ENCODE data around the gene YARS2.
"Not testable (repeated sequence)": the region's sequence is repeated elsewhere in the genome, so short reads cannot be mapped to it uniquely, and the experiment has no call there.

The YARS2 gene

DNA sequence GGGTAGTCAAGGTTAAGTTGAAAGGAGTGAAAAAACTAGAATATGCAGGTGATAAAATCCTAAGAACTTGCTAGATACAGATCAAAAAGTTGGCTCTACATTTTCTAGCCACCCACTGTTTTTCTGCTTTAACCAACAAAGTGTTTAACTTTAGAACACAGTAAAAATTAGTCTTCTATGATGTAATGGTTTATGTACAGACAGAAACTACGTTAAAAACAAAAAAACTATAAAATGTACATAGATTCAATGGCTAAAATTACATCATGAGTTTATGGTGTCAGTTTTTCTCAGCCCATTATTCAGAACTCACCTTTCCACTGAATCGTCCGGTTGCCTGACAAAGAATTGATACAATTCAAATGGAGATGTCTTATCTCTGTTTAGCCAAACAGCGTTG lies 2.1 kb downstream of the YARS2 start:
- DNase-seq (ENCODE audit: low read depth in 3 of 3), result no peak

DNA sequence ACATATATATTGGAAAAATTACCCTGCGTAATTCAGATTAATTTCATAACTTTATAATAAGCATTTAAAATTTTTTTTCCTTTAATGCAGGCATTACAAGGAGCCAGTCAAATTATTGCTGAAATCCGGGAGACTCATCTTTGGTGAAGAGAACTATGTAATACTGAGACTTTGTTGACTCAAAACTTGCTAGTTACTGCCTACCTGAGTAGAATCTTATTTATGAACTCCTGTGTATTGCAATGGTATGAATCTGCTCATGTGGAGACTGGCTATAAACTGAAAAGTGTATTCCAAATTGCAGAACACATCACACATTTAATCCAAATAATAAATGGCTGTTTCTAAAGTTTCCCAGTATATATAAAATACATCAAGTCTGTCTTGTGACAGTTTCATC lies 12.4 kb downstream of the YARS2 start:
- DNase-seq (ENCODE audit: low read depth in 3 of 3), result no peak

DNA sequence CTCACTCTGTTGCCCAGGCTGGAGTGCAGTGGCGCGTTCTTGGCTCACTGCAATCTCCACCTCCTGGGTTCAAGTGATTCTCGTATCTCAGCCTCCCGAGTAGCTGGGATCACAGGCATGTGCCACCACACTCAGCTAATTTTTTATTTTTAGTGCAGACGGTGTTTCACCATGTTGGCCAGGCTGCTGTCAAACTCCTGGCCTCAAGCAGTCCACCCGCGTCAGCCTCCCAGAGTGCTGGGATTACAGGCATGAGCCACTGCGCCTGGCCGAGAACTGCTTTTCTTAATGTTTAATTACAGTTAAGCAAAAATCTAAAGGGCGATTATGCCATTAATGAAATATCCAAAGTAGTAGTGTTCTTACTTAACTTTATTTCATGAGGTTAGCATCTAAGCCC lies 13.6 kb downstream of the YARS2 start:
- no peak for DNase-seq (ENCODE audit: low read depth in 3 of 3)

DNA sequence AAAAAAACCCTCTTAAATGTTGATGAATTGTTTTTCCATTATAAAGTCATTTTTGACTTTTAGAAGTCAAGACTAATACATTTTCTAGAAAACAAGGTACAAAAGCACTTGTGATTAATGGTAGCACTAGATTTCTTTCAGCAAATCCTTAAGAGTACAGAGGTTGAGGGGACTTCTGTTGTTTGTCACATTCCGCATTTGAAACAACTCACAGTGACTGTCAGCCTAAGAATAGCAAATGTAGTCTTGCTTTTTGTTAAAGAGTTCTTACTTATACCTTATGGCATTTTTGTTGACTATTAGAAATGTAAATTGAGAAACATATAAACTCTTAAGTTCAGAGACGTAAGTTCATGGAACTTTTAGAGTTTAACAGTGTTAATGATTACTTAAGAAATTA lies 16.4 kb downstream of the YARS2 start:
- DNase-seq (ENCODE audit: low read depth in 3 of 3), result no peak

DNA sequence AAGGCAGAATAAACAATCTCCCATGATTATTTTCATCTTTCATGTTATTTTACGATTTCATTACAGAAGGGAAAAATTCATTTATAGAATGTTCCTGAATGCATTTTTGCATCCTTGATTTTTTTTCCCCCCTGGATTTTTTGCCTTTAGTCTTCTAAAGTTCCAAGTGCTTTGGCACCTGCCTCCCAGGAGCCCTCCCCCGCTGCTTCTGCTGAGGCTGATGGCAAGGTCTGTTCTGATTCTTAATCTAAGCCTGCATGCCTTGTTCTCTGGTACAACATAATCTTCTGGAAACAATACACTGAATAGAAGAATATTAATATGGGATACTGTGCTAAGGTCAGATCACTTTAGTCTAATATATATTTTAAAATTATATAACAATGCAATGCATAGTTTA lies 18.0 kb downstream of the YARS2 start:
- DNase-seq (ENCODE audit: low read depth in 3 of 3), result no peak

DNA sequence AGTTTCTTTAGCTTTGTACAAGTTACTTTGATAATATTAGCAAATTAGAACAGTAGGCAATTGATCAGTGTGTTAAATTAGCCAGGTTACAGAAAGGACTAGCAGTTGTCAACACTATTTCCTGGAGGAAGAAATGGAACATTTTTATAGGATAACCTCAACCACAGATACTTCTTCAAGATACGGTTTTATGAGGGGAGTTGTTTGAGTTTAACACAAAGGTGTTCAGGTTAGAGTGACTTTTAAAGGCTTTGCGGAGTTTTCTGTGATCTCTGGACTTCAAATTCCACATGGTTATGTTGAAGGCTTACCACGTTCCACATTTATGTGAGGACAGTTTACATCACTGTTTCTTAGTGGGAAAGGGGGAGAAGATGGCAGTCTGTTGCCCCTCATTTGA lies 19.3 kb downstream of the YARS2 start:
- DNase-seq (ENCODE audit: low read depth in 3 of 3), result no peak

DNA sequence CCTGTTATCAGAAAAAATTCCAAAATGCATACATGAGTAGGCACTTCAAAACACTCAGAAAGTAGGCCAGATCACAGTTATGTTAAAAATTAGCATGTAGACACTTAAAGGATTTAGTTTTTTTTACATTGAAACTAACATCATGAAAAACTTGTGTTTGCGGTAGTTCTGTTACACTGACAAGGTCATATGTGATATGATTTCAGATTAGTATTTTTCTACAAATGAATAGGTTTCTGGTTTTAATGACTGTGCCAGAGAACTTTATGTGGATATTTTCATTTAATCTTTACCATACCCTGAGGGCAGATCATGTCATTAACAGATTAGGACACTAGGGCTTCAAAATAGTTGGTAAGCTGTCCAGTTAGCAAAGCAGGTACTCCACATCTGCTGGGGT lies 20.7 kb downstream of the YARS2 start:
- no peak for DNase-seq (ENCODE audit: low read depth in 3 of 3)

DNA sequence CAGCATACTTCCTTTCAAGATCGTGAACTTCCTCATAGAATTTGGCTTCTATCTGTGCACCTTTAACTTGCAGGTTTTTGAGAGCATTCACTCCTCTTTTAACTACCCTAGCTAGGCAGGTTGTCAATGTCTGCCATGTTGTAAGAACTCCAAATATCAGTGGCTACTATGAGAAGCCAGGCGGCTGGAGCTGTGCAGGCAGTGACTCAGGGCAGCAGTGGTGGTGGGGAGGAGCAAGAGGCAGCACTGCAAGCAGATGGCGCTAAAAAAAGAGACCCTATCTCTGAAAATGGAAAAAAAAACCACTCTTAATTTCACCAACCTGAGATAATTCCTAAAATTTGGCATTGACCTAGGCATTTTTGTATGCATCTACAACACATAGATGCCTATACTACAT lies 28.5 kb downstream of the YARS2 start:
- no peak for DNase-seq (ENCODE audit: low read depth in 3 of 3)

DNA sequence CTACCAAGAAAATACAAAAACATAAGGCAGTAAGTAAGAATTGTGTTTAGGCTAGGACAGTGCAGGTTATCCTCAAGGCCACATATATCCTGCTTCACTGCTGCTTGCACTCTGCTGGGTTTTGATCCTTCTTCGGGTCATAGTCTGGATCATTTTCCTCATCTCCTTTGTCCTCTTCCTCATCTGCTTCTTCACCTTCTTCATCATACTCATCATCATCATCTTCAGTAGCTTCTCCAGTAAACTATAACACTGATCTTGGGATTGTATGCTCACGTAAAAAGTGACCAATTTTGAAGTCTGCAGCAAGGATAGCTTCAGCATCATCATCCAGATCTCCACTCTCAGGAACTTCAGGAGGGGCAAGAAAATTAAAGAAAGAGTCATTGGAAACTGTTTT lies 29.4 kb downstream of the YARS2 start:
- DNase-seq (ENCODE audit: low read depth in 3 of 3), result no peak

DNA sequence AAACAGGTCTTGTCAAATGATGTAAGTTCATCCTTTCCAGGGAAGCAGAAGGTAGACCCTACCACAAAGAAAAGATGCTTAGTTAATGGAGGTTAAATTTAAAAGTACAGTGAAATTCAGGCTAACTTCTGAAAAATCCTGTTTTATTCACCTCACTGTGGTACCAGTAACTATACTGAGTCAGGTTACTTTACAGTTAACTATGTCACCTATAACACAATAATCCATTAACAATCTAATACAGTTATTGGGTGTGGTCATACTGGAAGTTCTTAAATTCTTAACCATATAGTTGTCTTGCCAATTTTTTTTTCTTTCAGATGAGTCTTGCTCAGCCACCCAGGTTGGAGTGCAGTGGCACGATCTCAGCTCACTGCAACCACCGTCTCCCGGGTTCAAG lies 30.4 kb downstream of the YARS2 start:
- not testable (repeated sequence) for DNase-seq (ENCODE audit: low read depth in 3 of 3)

DNA sequence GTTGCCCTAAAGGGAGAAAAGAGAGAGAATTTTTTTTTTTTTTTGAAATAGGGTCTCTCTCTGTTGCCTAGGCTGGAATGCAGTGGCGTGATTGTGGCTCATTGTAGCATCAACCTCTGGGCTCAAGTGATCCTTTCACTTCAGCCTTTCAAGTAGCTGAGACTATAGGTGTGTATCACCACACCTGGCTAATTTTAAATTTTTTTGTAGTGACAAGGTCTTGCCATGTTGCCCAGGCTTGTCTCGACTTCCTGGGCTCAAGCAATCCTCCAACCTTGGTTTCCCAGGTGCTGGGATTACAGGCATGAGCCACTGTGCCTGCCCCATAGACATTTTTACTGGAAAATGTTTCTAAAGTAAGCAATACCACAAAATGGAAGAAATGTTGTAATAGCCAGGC lies 36.8 kb downstream of the YARS2 start:
- no peak for DNase-seq (ENCODE audit: low read depth in 3 of 3)

DNA sequence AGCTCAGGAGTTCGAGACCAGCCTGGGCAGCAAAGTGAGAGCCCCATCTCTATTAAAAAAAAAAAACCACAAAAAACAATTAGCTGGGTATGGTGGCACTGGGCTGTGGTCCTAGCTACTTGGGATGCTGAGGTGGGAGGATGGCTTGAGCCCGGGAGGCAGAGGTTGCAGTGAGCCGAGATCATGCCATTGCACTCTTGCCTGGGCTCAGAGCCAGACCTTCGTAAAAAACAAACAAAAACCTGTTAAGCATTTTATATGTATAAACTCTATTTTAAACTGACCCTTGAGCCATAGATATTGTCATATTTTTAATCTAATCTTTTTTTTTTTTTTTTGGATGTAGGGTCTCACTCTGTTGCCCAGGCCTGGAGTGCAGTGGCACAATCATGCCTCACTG lies 40.9 kb downstream of the YARS2 start:
- no peak for DNase-seq (ENCODE audit: low read depth in 3 of 3)

DNA sequence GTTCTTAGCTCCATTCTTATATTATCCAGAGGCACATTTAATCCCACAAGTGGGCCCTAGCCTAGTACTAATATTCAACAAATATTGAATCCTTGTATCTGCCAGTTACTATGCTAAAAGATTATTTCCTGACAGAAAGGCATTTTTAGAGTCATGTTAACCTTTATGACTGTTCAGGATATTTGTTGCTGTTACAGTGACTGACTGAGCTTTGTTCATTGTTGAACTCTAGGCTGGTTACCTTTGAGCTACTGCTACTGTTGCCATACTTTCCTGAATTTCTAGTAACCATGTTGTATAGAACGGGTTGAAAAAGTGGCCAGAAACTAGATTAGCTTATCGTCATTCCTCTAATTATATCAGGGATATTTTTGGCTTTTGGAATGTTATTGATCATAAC lies 46.8 kb downstream of the YARS2 start:
- no peak for DNase-seq (ENCODE audit: low read depth in 3 of 3)

DNA sequence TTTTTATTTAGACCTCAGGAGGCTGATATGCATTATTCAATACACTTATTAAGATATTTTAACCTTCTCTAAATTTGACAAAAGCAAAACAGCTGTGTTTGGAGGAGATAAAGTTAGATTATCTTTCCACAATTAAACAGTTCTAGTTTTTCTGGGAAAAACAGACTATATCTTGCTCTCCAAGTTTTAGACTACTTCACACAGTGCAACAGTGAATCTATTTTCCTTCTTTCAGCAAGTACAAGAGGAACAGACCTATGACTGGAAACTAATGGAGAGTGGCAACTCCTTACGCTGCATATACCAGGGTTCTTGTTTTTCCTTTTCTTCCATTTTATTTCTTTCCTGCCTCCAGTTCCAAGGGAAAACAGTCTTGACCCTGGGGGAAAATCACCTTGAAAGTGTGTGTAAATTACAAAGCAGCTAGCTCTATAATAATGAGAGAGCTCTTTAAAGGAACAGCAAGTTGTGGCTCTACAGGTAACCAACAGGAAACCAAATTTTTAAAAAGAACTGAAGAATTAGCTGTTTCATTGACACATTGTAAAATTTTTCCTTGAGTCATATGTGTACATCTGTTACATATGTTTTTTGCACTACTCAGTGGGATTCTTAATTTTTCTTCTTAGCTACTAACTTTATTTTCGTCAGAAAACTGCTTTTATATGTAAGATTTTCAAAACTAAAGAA lies 49.2 kb downstream of the YARS2 start:
- no peak for DNase-seq (ENCODE audit: low read depth in 3 of 3)

DNA sequence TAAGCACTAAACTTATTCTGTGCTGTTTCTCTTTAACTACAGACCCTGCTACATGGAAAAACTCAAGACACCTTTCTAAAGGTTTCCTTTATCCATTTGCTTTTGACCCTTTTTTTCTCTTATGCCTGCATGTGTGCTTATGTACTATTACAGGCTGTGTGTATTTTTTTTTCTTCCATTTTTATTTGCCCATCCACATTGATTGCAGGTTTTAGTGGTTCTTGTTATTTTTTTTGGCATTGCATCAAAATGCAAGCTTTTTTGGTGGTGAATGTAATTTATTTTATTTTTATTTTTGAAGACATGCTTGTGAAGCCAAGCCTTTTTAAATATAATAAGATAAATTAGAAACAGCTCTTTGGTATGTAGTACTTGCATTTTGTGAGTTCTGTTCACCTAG lies 49.9 kb downstream of the YARS2 start:
- DNase-seq (ENCODE audit: low read depth in 3 of 3), result no peak

DNA sequence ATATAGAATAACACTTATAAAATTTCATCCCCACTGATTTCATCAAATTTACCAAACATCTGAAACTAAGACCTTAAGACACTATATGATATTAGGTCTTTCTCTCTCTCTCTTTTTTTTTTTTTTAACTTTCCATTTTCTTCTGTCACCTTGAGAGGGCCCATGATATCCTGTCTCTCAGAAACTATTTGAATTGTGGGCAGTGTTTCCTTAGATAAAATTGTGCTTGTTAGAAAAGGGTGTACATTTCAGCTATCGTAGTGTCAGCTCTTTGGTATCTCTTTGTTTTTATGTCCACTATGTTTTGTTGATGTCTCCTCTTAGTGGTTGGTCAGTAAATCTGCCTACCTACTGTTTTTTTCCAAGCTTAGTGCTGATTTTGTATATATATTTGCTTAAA lies 52.8 kb downstream of the YARS2 start:
- no peak for DNase-seq (ENCODE audit: low read depth in 3 of 3)

DNA sequence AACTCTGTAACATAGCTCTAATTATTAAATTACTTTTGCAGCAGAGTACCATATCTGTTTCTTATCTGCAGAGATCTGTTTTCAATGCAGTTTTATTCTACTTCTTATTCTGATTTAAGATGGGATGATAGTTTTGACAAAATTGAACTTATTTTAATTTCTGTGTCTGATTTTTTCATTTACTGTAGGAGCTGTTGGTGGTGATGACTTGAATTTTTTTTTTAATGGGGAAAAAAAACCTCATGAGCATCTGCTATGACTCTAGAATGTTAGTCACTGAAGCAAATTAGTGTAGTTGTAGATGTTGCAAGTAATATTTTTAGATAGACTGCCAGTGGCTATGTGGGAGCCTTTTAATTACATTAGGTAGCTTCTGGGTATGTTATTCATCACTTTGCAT lies 53.2 kb downstream of the YARS2 start:
- DNase-seq (ENCODE audit: low read depth in 3 of 3), result no peak

DNA sequence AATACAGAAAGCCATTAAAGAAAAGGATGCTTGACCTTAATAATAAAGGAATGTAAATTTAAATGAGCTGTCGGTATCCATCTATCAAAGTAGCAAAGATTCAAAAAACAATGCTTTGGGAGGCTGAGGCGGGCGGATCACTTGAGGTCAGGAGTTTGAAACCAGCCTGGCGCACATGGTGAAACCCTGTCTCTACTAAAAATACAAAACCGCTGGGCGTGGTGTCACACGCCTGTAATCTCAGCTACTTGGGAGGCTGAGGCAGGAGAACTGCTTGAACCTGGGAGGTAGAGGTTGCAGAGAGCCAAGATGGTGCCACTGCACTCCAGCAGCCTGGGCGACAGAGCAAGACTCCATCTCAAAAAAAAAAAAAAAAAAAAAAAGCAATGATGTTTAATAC lies 56.3 kb downstream of the YARS2 start:
- DNase-seq (ENCODE audit: low read depth in 3 of 3), result not testable (repeated sequence)

DNA sequence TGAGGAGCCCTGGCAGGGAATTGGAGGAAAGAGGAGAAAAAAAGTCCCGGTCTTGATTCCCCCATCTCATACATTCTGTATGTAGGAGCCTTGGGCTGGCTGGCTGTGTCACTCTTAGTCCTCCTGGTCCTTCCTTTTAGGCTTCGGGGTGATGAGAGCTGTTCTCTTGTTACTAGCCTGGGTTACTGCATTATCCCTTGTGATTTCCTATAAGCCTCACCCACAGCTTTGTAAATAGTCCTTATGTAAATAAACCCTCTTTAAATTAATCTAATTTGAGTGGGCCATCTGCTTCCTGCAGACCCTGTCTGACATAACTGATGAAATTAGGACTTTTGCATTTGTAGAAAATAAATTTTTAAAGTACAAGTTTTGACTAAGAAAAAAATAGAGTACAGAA lies 57.4 kb downstream of the YARS2 start:
- no peak for DNase-seq (ENCODE audit: low read depth in 3 of 3)

DNA sequence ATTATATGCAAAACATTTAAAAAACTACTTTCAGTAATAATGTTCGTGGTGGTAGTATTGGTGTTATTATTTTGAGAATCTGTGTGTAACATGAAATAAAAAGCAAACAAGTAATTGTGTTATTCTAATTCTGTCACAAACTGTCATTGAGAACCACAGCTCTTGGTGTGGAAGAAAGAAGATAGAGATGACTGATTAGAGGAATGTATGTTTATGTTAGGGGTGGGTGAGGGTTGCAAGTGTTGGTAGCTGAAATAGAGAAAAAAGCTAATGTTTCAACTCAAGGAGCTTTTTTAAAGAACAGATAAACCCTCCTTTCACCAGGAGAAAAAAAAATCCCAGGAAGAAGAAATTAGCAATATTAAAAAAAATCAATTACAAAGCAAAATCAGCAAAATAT lies 58.3 kb downstream of the YARS2 start:
- no peak for DNase-seq (ENCODE audit: low read depth in 3 of 3)
